B cell (primary cell): ENCODE measurements around the gene THOC5. TPM values are rescaled to one million over a fixed set of nuclear protein-coding genes. Genes with fewer than 3 reads are reported as not detected.

ENCODE experiments used
- ATAC-seq: fragments of 200-7000 bp; cut with Tn5 transposase; one replicate; pipeline ENCODE4 v1.10.0; 2021; ENCODE audit warnings: low read depth, mild to moderate bottlenecking, moderate number of reproducible peaks, moderate library complexity
- CTCF ChIA-PET: fragments of 350-600 bp; sonication (Branson Sonifier 250); formaldehyde crosslinking; loops from one replicate; lab custom pipeline; 2021; ENCODE audit warnings: antibody characterized with exemption, inconsistent platforms; lab: Charles Lee
- POLR2A ChIA-PET: fragments of 350-600 bp; sonication (Branson Sonifier 250); formaldehyde crosslinking; loops from one replicate; lab custom pipeline; 2021; ENCODE audit warnings: antibody characterized with exemption; lab: Charles Lee
- DNase-seq: peaks from one replicate; pipeline ENCODE4 v3.0.0; 2013
- H2AFZ ChIP-seq: 2 replicates; pipeline ENCODE4 v1.6.1; 2012; ENCODE audit warnings: mild to moderate bottlenecking, low read depth, low read length; ENCODE audit not compliant: insufficient read depth, poor library complexity, severe bottlenecking
- H3K27ac ChIP-seq, 2 donors: 1 replicate in 1 of 2; 2 replicates in 1 of 2; pipeline ENCODE4 v1.5.1; 2012 to 2013; ENCODE audit warnings: low read length in 2 of 2, mild to moderate bottlenecking in 2 of 2, moderate library complexity in 1 of 2
- H3K27me3 ChIP-seq, 4 experiments: fragments of 200-600 bp in 1 of 4; sonication (generic) in 1 of 4; replicated peaks in 1 of 4; 1 replicate in 2 of 4; 2 replicates in 2 of 4; pipeline versions ENCODE4 v1.6.1 to v1.7.0; 2013 to 2016; ENCODE audit warnings: low read length in 3 of 4, mild to moderate bottlenecking in 2 of 4, mixed read lengths in 1 of 4, moderate library complexity in 1 of 4; ENCODE audit not compliant: insufficient read depth in 4 of 4, control insufficient read depth in 3 of 4; ENCODE audit errors: control extremely low read depth in 1 of 4
- H3K36me3 ChIP-seq, 2 experiments: replicated peaks in 1 of 2; 1 replicate in 1 of 2; 2 replicates in 1 of 2; pipeline versions ENCODE4 v1.6.1 to v1.7.1; 2013; ENCODE audit warnings: low read length in 1 of 2; ENCODE audit not compliant: insufficient read depth in 2 of 2, control insufficient read depth in 1 of 2; ENCODE audit errors: control extremely low read depth in 1 of 2, extremely low read depth in 1 of 2
- H3K4me1 ChIP-seq, 2 donors: fragments of 200-600 bp in 1 of 2; sonication (generic) in 1 of 2; 1 replicate in 1 of 2; 2 replicates in 1 of 2; pipeline versions ENCODE4 v1.5.1 to v1.6.1; 2013 to 2017; ENCODE audit warnings: low read length in 2 of 2; ENCODE audit not compliant: control insufficient read depth in 2 of 2, insufficient read depth in 2 of 2
- H3K4me2 ChIP-seq: replicated peaks from 2 replicates; pipeline ENCODE3; 2012; ENCODE audit warnings: mild to moderate bottlenecking, low read depth, low read length; ENCODE audit not compliant: poor library complexity, severe bottlenecking
- H3K4me3 ChIP-seq, 5 experiments: fragments of 200-600 bp in 1 of 5; sonication (generic) in 1 of 5; 1 replicate in 3 of 5; 2 replicates in 2 of 5; pipeline versions ENCODE4 v1.5.1 to v1.7.0; 2011 to 2016; ENCODE audit warnings: low read length in 4 of 5, mild to moderate bottlenecking in 4 of 5, low read depth in 2 of 5, control low read depth in 1 of 5, moderate library complexity in 1 of 5; ENCODE audit not compliant: insufficient read depth in 1 of 5; ENCODE audit errors: control extremely low read depth in 1 of 5, extremely low read depth in 1 of 5
- H3K79me2 ChIP-seq: fragments of 200-600 bp; sonication (generic); one replicate; pipeline ENCODE4 v1.6.0; 2016; ENCODE audit warnings: low read length; ENCODE audit not compliant: control insufficient read depth, insufficient read depth
- H3K9ac ChIP-seq: fragments of 200-600 bp; sonication (generic); 2 replicates; pipeline ENCODE4 v1.6.1; 2017; ENCODE audit warnings: mild to moderate bottlenecking, low read length, moderate library complexity
- H3K9me3 ChIP-seq, 3 donors: one replicate each; pipeline versions ENCODE4 v1.6.1 to v1.7.1; 2013; ENCODE audit warnings: low read length in 2 of 3; ENCODE audit not compliant: control insufficient read depth in 2 of 3, insufficient read depth in 1 of 3; ENCODE audit errors: control extremely low read depth in 1 of 3
- H4K20me1 ChIP-seq: 2 replicates; pipeline ENCODE4 v1.6.0; 2012; ENCODE audit warnings: mild to moderate bottlenecking, low read length; ENCODE audit not compliant: insufficient read depth, control insufficient read depth, poor library complexity, severe bottlenecking
- H3K27ac Mint-ChIP-seq: one replicate; pipeline ENCODE4 v1.8.0; 2021; ENCODE audit warnings: mixed read lengths
- H3K27me3 Mint-ChIP-seq: one replicate; pipeline ENCODE4 v1.8.0; 2021; ENCODE audit warnings: mixed read lengths
- H3K4me1 Mint-ChIP-seq: one replicate; pipeline ENCODE4 v1.8.0; 2021; ENCODE audit warnings: mixed read lengths
- H3K4me3 Mint-ChIP-seq: one replicate; pipeline ENCODE4 v1.8.0; 2021; ENCODE audit warnings: mixed read lengths
- H3K9me3 Mint-ChIP-seq: one replicate; pipeline ENCODE4 v1.8.0; 2022; ENCODE audit warnings: mixed read lengths; ENCODE audit not compliant: insufficient read depth
- EZH2 ChIP-seq: IDR thresholded peaks from 2 replicates; pipeline ENCODE4 v1.6.1; 2012; ENCODE audit warnings: borderline replicate concordance, low read depth, mild to moderate bottlenecking, moderate library complexity, low read length; ENCODE audit not compliant: insufficient read depth, poor library complexity, severe bottlenecking
- WGBS: methylation state at CpG from one replicate; pipeline ENCODE4 v1.1.5; 2013; ENCODE audit warnings: missing lambda C conversion rate; ENCODE audit not compliant: insufficient coverage; 5-methylcytosine and 5-hydroxymethylcytosine counted together
- intact Hi-C: fragments of 100-400 bp; cut with micrococcal nuclease; formaldehyde crosslinking; loops from one replicate; pipeline ENCODE4 v1.10.0; 2022
- polyA plus RNA-seq: library from polyadenylated mRNA; depleted of rRNA; stranded (reverse); fragments of >200 nt; gene quantifications from 2 replicates; pipeline ENCODE4 v1.2.3, GENCODE V29; 2012
- total RNA-seq, 2 donors: library from RNA; stranded (reverse); fragments of 120-200 nt in 1 of 2; gene quantifications; 1 replicate in 1 of 2; 2 replicates in 1 of 2; pipeline versions ENCODE4 v1.2.3 to v1.2.4, GENCODE V29; 2013 to 2022
- TF ChIP-seq, protein P1 (sequence below): fragments of 200-600 bp; IDR thresholded peaks from one replicate; pipeline ENCODE4 v1.8.0; 2022; ENCODE audit warnings: antibody characterized with exemption, mild to moderate bottlenecking

THOC5 gene
- total and polyA plus RNA-seq, 2 donors (not counting 1 experiment from before 2014, with no cell fraction given): 26.5 to 59.1 TPM

DNA sequence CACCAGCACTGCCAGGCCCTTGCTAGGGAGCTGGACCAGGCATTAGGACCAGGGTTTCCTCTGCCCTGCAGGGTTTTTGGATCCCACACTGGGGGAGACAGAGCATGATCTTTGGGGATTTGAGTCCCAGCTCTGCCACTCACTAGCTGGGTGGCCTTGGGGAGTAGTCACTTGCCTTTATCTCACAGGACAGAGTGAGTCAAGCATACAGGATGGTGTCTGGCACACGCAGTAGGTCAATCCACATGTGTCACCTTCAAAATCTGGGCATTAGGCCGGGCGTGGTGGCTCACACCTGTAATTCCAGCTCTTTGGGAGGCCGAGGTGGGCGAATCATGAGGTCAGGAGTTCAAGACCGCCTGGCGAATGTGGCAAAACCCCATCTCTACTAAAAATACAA is 70.8 kb downstream of the THOC5 start:
- ChIA-PET CTCF (interaction anchor here (1.0 to 2.4 kb wide), 2 partner anchors 11 to 522 kb away, joined by 3 to 10 read pairs; no protein-coding TSS in a partner anchor), POLR2A (no interaction called here)
- Mint-ChIP-seq H3K27me3 (peaks cover 34% of the 10 kb centered on the region), H3K27ac (no peak overlapping the region), H3K4me3 (no peak overlapping the region), H3K4me1 (peaks cover 25% of the 10 kb centered on the region), H3K9me3 (no peaks in the 10 kb centered on the region)
- Histone ChIP-seq H3K4me3 (no peak overlapping the region), H2AFZ (no peak overlapping the region), H4K20me1 (no peaks in the 10 kb centered on the region), H3K79me2 (no peaks in the 10 kb centered on the region), H3K27ac (no peak overlapping the region), H3K36me3 (no peaks in the 10 kb centered on the region), H3K9ac (no peak overlapping the region), H3K4me1 (peaks cover 17 to 29% of the 10 kb centered on the region in 2 donors), H3K4me2 (no peak overlapping the region), H3K27me3 (peaks cover 0 to 56% (median 40%) of the 10 kb centered on the region in 4 experiments), H3K9me3 (peaks cover 0 to 27% (median 0%) of the 10 kb centered on the region in 3 donors)
- ATAC-seq (no peak), DNase-seq (no peak)
- WGBS: 98% methylated on average over 3 of the region's 7 CpGs
- intact Hi-C loops: no loop called here
- TF ChIP-seq, protein P1, sequence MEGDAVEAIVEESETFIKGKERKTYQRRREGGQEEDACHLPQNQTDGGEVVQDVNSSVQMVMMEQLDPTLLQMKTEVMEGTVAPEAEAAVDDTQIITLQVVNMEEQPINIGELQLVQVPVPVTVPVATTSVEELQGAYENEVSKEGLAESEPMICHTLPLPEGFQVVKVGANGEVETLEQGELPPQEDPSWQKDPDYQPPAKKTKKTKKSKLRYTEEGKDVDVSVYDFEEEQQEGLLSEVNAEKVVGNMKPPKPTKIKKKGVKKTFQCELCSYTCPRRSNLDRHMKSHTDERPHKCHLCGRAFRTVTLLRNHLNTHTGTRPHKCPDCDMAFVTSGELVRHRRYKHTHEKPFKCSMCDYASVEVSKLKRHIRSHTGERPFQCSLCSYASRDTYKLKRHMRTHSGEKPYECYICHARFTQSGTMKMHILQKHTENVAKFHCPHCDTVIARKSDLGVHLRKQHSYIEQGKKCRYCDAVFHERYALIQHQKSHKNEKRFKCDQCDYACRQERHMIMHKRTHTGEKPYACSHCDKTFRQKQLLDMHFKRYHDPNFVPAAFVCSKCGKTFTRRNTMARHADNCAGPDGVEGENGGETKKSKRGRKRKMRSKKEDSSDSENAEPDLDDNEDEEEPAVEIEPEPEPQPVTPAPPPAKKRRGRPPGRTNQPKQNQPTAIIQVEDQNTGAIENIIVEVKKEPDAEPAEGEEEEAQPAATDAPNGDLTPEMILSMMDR: no peak
- no peak for TF ChIP-seq EZH2

DNA sequence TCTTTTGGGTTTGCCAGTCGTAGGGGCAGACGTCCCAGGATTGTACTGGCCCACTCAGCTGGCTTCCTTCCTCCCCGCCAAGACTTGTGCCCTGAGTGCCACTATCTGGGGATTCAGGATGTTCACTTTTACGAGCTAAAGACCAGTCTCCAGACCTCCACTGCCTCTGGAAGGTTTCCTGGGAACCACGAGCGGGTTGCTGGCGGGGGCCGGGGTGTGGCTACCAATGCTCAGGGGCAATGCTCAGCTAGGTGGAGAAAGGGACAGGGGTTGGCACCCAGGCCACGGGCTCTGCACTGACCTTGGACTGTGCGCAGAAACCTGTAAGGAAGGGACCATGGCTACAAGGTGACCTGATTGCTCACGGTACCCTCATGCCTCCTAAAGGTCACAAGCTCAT is 71.3 kb downstream of the THOC5 start:
- Histone ChIP-seq H4K20me1 (no peaks in the 10 kb centered on the region), H3K4me1 (peaks cover 17 to 29% of the 10 kb centered on the region in 2 donors), H3K4me2 (no peak overlapping the region), H3K4me3 (no peak overlapping the region), H2AFZ (no peak overlapping the region), H3K9ac (no peak overlapping the region), H3K27ac (no peak overlapping the region), H3K27me3 (peaks cover 0 to 58% (median 42%) of the 10 kb centered on the region in 4 experiments), H3K9me3 (peaks cover 0 to 27% (median 0%) of the 10 kb centered on the region in 3 donors), H3K36me3 (no peaks in the 10 kb centered on the region), H3K79me2 (no peaks in the 10 kb centered on the region)
- Mint-ChIP-seq H3K4me3 (no peak overlapping the region), H3K27me3 (peaks cover 35% of the 10 kb centered on the region), H3K9me3 (no peaks in the 10 kb centered on the region), H3K4me1 (peaks cover 23% of the 10 kb centered on the region), H3K27ac (no peak overlapping the region)
- ATAC-seq (no peak), DNase-seq (no peak)
- CTCF ChIA-PET: interaction anchor here (1.0 to 2.4 kb wide), 2 partner anchors 10 to 522 kb away, joined by 3 to 10 read pairs; no protein-coding TSS in a partner anchor
- 82% methylated on average over 11 of the region's 11 CpGs for WGBS
- POLR2A ChIA-PET: no interaction called here
- intact Hi-C loops: no loop called here
- TF ChIP-seq EZH2: no peak
- TF ChIP-seq, protein P1: no peak
